HepG2 (cell line): ENCODE measurements around the gene CLP1. TPM values are rescaled to one million over a fixed set of nuclear protein-coding genes. Genes with fewer than 3 reads are reported as not detected.

Experiments used
- ATAC-seq: fragments of 200-7000 bp; cut with Tn5 transposase; 3 replicates; pipeline ENCODE4 v1.9.1; 2020; ENCODE audit warnings: mild to moderate bottlenecking, moderate library complexity
- BruUV-seq: library from RNA; stranded (reverse); fragments of 400-500 nt; replicated peaks from 2 replicates; lab custom pipeline; 2021; lab: Mats Ljungman, UMichigan
- CTCF ChIA-PET: fragments of 300-600 bp; formaldehyde crosslinking; extraction: SDS; loops from one replicate; lab custom pipeline; 2021; ENCODE audit warnings: low total read pairs, inconsistent platforms, low intra/inter-chr PET ratio; lab: Yijun Ruan, JAX
- POLR2A ChIA-PET: fragments of 350-600 bp; sonication (Branson Sonifier 250); formaldehyde crosslinking; loops from one replicate; lab custom pipeline; 2020; ENCODE audit warnings: antibody characterized with exemption, inconsistent platforms; lab: Yijun Ruan, JAX
- DNase-seq: peaks from one replicate; pipeline ENCODE4 v3.0.0-alpha.2; 2015; ENCODE audit warnings: low spot score
- FAIRE-seq: peaks from 3 replicates; lab custom pipeline; 2011; peaks lifted over from hg19 to GRCh38; lab: Jason Lieb, UNC
- H2AFZ ChIP-seq: one replicate; pipeline ENCODE4 v1.6.1; 2011; ENCODE audit warnings: low read length, inconsistent platforms
- H3K27ac ChIP-seq: fragments of 300-600 bp; 3 replicates; pipeline ENCODE4 v1.8.0; 2011; ENCODE audit warnings: mixed run types, mild to moderate bottlenecking, mixed read lengths, low read length, inconsistent platforms; ENCODE audit not compliant: insufficient read depth; ENCODE audit errors: extremely low read length
- H3K27me3 ChIP-seq, 2 experiments: fragments of 200-600 bp in 1 of 2; 2 replicates in 1 of 2; 3 replicates in 1 of 2; pipeline versions ENCODE4 v1.6.0 to v1.8.0; 2011; ENCODE audit warnings: low read length in 2 of 2, mild to moderate bottlenecking in 2 of 2, moderate library complexity in 2 of 2, inconsistent platforms in 1 of 2; ENCODE audit not compliant: insufficient read depth in 2 of 2, control insufficient read depth in 1 of 2
- H3K36me3 ChIP-seq, 2 experiments: fragments of 200-600 bp in 1 of 2; replicated peaks in 1 of 2; 2 replicates in 1 of 2; 3 replicates in 1 of 2; pipeline versions ENCODE4 v1.5.1 to v1.8.0; 2011; ENCODE audit warnings: low read length in 2 of 2, inconsistent platforms in 1 of 2; ENCODE audit not compliant: insufficient read depth in 2 of 2, control insufficient read depth in 1 of 2
- H3K4me1 ChIP-seq: 2 replicates; pipeline ENCODE4 v1.5.1; 2012; ENCODE audit warnings: low read length, inconsistent platforms; ENCODE audit not compliant: insufficient read depth
- H3K4me2 ChIP-seq: 2 replicates; pipeline ENCODE4 v1.6.0; 2011; ENCODE audit warnings: low read depth, low read length, inconsistent platforms
- H3K4me3 ChIP-seq, 3 experiments: fragments of 200-600 bp in 1 of 3; sonication (generic), shearing (Covaris generic) in 1 of 3; replicated peaks in 1 of 3; 2 replicates each; pipeline ENCODE4 v1.5.1; 2011 to 2016; ENCODE audit warnings: low read length in 3 of 3, inconsistent platforms in 2 of 3, low read depth in 2 of 3, mild to moderate bottlenecking in 2 of 3, control low read depth in 1 of 3, mixed read lengths in 1 of 3; ENCODE audit not compliant: insufficient read depth in 1 of 3
- H3K79me2 ChIP-seq: one replicate; pipeline ENCODE4 v1.6.1; 2011; ENCODE audit warnings: low read length, inconsistent platforms; ENCODE audit not compliant: insufficient read depth
- H3K9ac ChIP-seq: 2 replicates; pipeline ENCODE4 v1.6.0; 2011; ENCODE audit warnings: mild to moderate bottlenecking, low read depth, low read length, inconsistent platforms; ENCODE audit not compliant: insufficient read depth
- H3K9me3 ChIP-seq: 2 replicates; pipeline ENCODE4 v1.5.1; 2012; ENCODE audit warnings: mild to moderate bottlenecking, low read length
- H4K20me1 ChIP-seq: 2 replicates; pipeline ENCODE4 v1.6.0; 2011; ENCODE audit warnings: inconsistent platforms, mild to moderate bottlenecking, low read length, moderate library complexity; ENCODE audit not compliant: insufficient read depth
- AGO1 ChIP-seq: fragments of 200-400 bp; formaldehyde crosslinking; IDR thresholded peaks from 2 replicates; pipeline ENCODE4 v1.6.1; 2017; ENCODE audit warnings: mild to moderate bottlenecking, low read depth, low read length, moderate library complexity; ENCODE audit not compliant: poor library complexity, severe bottlenecking
- ATAD3A ChIP-seq: sonication (generic); formaldehyde crosslinking; IDR thresholded peaks from 2 replicates; pipeline ENCODE4 v1.4.0; 2020; ENCODE audit warnings: missing genetic modification reagents
- CHCHD3 ChIP-seq: sonication (generic); formaldehyde crosslinking; IDR thresholded peaks from 2 replicates; pipeline ENCODE4 v1.8.0; 2022; ENCODE audit warnings: mild to moderate bottlenecking, missing genetic modification reagents, moderate library complexity
- CREB1 ChIP-seq, 2 experiments: fragments of 450-650 bp in 1 of 2; IDR thresholded peaks; 2 replicates each; pipeline ENCODE4 v1.6.1; 2016 to 2017; ENCODE audit warnings: control low read depth in 1 of 2, mild to moderate bottlenecking in 1 of 2, missing compliant biosample characterization in 1 of 2, missing genetic modification characterization in 1 of 2
- IRF1 ChIP-seq: sonication (generic); formaldehyde crosslinking; IDR thresholded peaks from 2 replicates; pipeline ENCODE4 v1.4.0; 2020; ENCODE audit warnings: low read depth, mild to moderate bottlenecking, missing genetic modification reagents
- MATR3 ChIP-seq: sonication (generic); formaldehyde crosslinking; IDR thresholded peaks from 2 replicates; pipeline ENCODE4 v1.4.0; 2020; ENCODE audit warnings: missing genetic modification reagents
- MED13 ChIP-seq: sonication (generic); formaldehyde crosslinking; IDR thresholded peaks from 2 replicates; pipeline ENCODE4 v1.5.0; 2020; ENCODE audit warnings: missing genetic modification reagents
- NFKB2 ChIP-seq: sonication (generic); formaldehyde crosslinking; IDR thresholded peaks from 2 replicates; pipeline ENCODE4 v1.4.0; 2020; ENCODE audit warnings: missing genetic modification reagents, borderline replicate concordance
- NR2F6 ChIP-seq, 2 experiments: IDR thresholded peaks; 2 replicates each; pipeline ENCODE4 v1.6.1; 2016; ENCODE audit warnings: antibody characterized with exemption in 1 of 2, mild to moderate bottlenecking in 1 of 2
- SOX6 ChIP-seq, 2 experiments: fragments of 450-650 bp in 1 of 2; sonication (generic) in 1 of 2; formaldehyde crosslinking in 1 of 2; IDR thresholded peaks; 2 replicates each; pipeline versions ENCODE4 v1.4.0 to v1.6.1; 2017 to 2020; ENCODE audit warnings: antibody characterized with exemption in 1 of 2, mild to moderate bottlenecking in 1 of 2, missing genetic modification reagents in 1 of 2
- ZNF205 ChIP-seq: IDR thresholded peaks from 2 replicates; pipeline ENCODE4 v1.6.1; 2018; ENCODE audit warnings: missing biosample characterization, missing genetic modification reagents
- ZNF350 ChIP-seq: sonication (generic); formaldehyde crosslinking; IDR thresholded peaks from 2 replicates; pipeline ENCODE4 v1.4.0; 2020; ENCODE audit warnings: mild to moderate bottlenecking, low read depth, missing genetic modification reagents, borderline replicate concordance
- ZNF720 ChIP-seq: sonication (generic); formaldehyde crosslinking; IDR thresholded peaks from 2 replicates; pipeline ENCODE4 v1.4.0; 2020; ENCODE audit warnings: missing genetic modification reagents
- ZNF749 ChIP-seq: sonication (generic); formaldehyde crosslinking; IDR thresholded peaks from 2 replicates; pipeline ENCODE4 v1.8.0; 2022; ENCODE audit warnings: mild to moderate bottlenecking, missing genetic modification reagents, moderate library complexity, borderline replicate concordance
- ZNF839 ChIP-seq: sonication (generic); formaldehyde crosslinking; IDR thresholded peaks from 2 replicates; pipeline ENCODE4 v1.4.0; 2020; ENCODE audit warnings: missing genetic modification reagents, mild to moderate bottlenecking, borderline replicate concordance
- WGBS: methylation state at CpG from one replicate; pipeline ENCODE4 v1.1.6; 2017; ENCODE audit warnings: low lambda C conversion rate; 5-methylcytosine and 5-hydroxymethylcytosine counted together
- in situ Hi-C: cut with HindIII; loops from 2 replicates; pipeline ENCODE4 v1.10.0; 2017; ENCODE audit warnings: low pct_unique_long_range_greater_than_20kb; ENCODE audit not compliant: extremely low pct_ligation_motif_present
- intact Hi-C: fragments of 100-400 bp; cut with micrococcal nuclease; formaldehyde crosslinking; loops from one replicate; pipeline ENCODE4 v1.10.0; 2022; ENCODE audit not compliant: unreplicated experiment
- polyA plus RNA-seq, 8 experiments: library from polyadenylated mRNA; depleted of rRNA in 3 of 8; stranded (reverse) in 7 of 8; unstranded in 1 of 8; fragments of >200 nt; fragmentation: Illumina TruSeq in 4 of 8; extraction: Trizol in 4 of 8; gene quantifications; 2 replicates each; pipeline versions ENCODE4 v1.2.1 to v1.2.3, GENCODE V29; 2011 to 2016; ENCODE audit warnings: low read depth in 4 of 8, missing spikeins in 1 of 8, mixed read lengths in 1 of 8; ENCODE audit not compliant: insufficient read depth in 1 of 8
- total RNA-seq, 5 experiments: library from RNA; depleted of rRNA; stranded (reverse); fragments of >200 nt; fragmentation: Illumina TruSeq; extraction: Trizol; gene quantifications; 2 replicates each; pipeline ENCODE4 v1.2.3, GENCODE V29; 2016; ENCODE audit warnings: low read depth in 1 of 5
- TF ChIP-seq, protein P1 (sequence below): sonication (generic); formaldehyde crosslinking; IDR thresholded peaks from 2 replicates; pipeline ENCODE4 v1.4.0; 2020; ENCODE audit warnings: missing genetic modification reagents, borderline replicate concordance
- TF ChIP-seq, protein P2 (sequence below): sonication (generic); formaldehyde crosslinking; IDR thresholded peaks from 2 replicates; pipeline ENCODE4 v1.4.0; 2020; ENCODE audit warnings: missing genetic modification reagents

Gene CLP1
- total and polyA plus RNA-seq, 2 of the 13 experiments (the other 11 are each of a cell fraction or from before 2014, with no cell fraction given), result 14.6 to 24.8 TPM

DNA sequence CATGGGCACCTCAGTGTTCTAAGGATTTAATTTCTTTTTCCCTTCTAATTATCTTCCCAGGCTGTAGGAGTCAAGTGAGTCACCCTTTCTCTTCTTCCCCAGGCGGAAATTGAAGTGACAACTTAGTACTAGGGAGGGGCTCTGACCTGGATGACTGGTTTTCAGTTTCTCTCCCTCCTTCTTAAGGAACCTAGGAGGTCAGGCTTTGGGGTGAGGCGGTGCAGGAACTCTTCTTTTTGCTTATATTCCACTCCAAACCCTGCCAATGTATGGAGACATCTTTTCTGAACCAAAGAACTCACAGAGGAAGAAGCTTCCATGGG is 23.0 kb downstream of the CLP1 start:
- Histone ChIP-seq H3K4me2 (no peak overlapping the region), H3K9ac (no peak overlapping the region), H3K4me1 (peaks cover 12% of the 10 kb centered on the region), H2AFZ (no peak overlapping the region), H3K79me2 (peaks cover 15% of the 10 kb centered on the region), H3K9me3 (no peaks in the 10 kb centered on the region), H3K36me3 (peaks cover 6 to 68% of the 10 kb centered on the region in 2 experiments), H3K27me3 (no peaks in the 10 kb centered on the region), H3K4me3 (no peak overlapping the region), H3K27ac (no peak overlapping the region), H4K20me1 (no peaks in the 10 kb centered on the region)
- DNase-seq (no peak), ATAC-seq (no peak), FAIRE-seq (no peak)
- in situ Hi-C loops, result no loop called here
- 98% methylated on average over 2 of the region's 2 CpGs for WGBS
- intact Hi-C loops, result no loop called here
- no peak for TF ChIP-seq ZNF720 (CRISPR knock-in tag)
- TF ChIP-seq SOX6 (IDR thresholded peaks at IDR 0.05), result no peak
- TF ChIP-seq SOX6 (CRISPR knock-in tag; IDR thresholded peaks at IDR 0.05), result no peak
- no peak for TF ChIP-seq CHCHD3 (CRISPR knock-in tag)
- TF ChIP-seq AGO1, result no peak
- TF ChIP-seq ATAD3A (CRISPR knock-in tag), result no peak
- TF ChIP-seq IRF1, result no peak
- no peak for TF ChIP-seq MATR3 (CRISPR knock-in tag)
- no peak for TF ChIP-seq MED13 (CRISPR knock-in tag)
- POLR2A ChIA-PET, result interaction anchor here (0.9 kb wide), 1 partner anchor 32 kb away, joined by 3 read pairs; the partner anchor contains the start of gene MED19
- BruUV-seq, result no TSS peak
- CTCF ChIA-PET, result no interaction called here

DNA sequence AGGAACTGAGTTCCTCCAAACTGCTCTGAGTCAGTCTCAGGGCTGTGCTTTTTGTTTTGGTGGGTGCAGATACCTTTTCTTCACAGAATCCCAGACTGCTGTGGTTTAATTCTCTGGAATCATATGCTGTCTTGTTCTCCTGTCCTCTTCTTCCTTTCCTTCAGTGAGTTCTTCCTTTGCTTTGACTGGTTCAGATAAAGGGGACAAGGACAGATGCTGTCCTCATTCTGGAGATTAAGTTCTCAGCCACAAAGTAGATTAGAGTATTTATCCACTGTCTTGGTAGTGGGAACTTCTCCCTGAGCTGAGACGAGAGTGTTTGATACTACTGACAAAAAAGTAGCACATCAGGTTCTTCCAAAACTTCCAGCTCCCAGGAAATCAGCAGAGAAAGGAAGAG is 23.6 kb downstream of the CLP1 start:
- in situ Hi-C loops (no loop called here), intact Hi-C loops (no loop called here)
- Histone ChIP-seq H3K79me2 (peaks cover 11% of the 10 kb centered on the region), H3K4me2 (no peak overlapping the region), H3K27ac (no peak overlapping the region), H4K20me1 (no peaks in the 10 kb centered on the region), H3K9ac (no peak overlapping the region), H3K9me3 (no peaks in the 10 kb centered on the region), H2AFZ (no peak overlapping the region), H3K4me1 (peaks cover 5% of the 10 kb centered on the region), H3K4me3 (no peak overlapping the region), H3K27me3 (no peaks in the 10 kb centered on the region), H3K36me3 (peaks cover 6 to 68% of the 10 kb centered on the region in 2 experiments)
- FAIRE-seq (no peak), ATAC-seq (no peak), DNase-seq (no peak)
- POLR2A ChIA-PET, result no interaction called here
- WGBS, result 94% methylated on average over 1 of the region's 1 CpG
- CTCF ChIA-PET, result no interaction called here
- no TSS peak for BruUV-seq
- TF ChIP-seq NFKB2 (CRISPR knock-in tag) (no peak), ZNF839 (CRISPR knock-in tag) (no peak), ZNF749 (CRISPR knock-in tag) (no peak), ZNF350 (CRISPR knock-in tag) (no peak), NR2F6 (IDR thresholded peaks at IDR 0.05) (no peak), NR2F6 (CRISPR knock-in tag; IDR thresholded peaks at IDR 0.05) (no peak), CREB1 (IDR thresholded peaks at IDR 0.05) (no peak), CREB1 (CRISPR knock-in tag; IDR thresholded peaks at IDR 0.05) (no peak), ZNF205 (CRISPR knock-in tag) (no peak)
- TF ChIP-seq, protein P1, sequence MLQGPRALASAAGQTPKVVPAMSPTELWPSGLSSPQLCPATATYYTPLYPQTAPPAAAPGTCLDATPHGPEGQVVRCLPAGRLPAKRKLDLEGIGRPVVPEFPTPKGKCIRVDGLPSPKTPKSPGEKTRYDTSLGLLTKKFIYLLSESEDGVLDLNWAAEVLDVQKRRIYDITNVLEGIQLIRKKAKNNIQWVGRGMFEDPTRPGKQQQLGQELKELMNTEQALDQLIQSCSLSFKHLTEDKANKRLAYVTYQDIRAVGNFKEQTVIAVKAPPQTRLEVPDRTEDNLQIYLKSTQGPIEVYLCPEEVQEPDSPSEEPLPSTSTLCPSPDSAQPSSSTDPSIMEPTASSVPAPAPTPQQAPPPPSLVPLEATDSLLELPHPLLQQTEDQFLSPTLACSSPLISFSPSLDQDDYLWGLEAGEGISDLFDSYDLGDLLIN (CRISPR knock-in tag), result no peak
- TF ChIP-seq, protein P2, sequence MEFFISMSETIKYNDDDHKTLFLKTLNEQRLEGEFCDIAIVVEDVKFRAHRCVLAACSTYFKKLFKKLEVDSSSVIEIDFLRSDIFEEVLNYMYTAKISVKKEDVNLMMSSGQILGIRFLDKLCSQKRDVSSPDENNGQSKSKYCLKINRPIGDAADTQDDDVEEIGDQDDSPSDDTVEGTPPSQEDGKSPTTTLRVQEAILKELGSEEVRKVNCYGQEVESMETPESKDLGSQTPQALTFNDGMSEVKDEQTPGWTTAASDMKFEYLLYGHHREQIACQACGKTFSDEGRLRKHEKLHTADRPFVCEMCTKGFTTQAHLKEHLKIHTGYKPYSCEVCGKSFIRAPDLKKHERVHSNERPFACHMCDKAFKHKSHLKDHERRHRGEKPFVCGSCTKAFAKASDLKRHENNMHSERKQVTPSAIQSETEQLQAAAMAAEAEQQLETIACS, result no peak
